Activated CD8-positive, alpha-beta memory T cell treated with anti-CD3 and anti-CD28 coated beads, Interleukin-2, amount 50 U/mL, for 1 hour (primary cell): ENCODE data around the gene STKLD1.
A peak's percentile ranks its signal among the peaks of the same experiment; 100 is the strongest.

ENCODE experiments used
- DNase-seq: peaks from one replicate; pipeline ENCODE4 v3.0.0-alpha.2; 2020; ENCODE audit errors: extremely low read depth

Gene STKLD1

GRCh38 chr9:133417541-133418461, 41.6 kb downstream of the STKLD1 start, which contains the start of gene REXO4:
REXO4 (minus strand) TSS chr9:133418010; CDS start chr9:133417844, 166 bp downstream.
- peak; percentile 55 for DNase-seq

DNA sequence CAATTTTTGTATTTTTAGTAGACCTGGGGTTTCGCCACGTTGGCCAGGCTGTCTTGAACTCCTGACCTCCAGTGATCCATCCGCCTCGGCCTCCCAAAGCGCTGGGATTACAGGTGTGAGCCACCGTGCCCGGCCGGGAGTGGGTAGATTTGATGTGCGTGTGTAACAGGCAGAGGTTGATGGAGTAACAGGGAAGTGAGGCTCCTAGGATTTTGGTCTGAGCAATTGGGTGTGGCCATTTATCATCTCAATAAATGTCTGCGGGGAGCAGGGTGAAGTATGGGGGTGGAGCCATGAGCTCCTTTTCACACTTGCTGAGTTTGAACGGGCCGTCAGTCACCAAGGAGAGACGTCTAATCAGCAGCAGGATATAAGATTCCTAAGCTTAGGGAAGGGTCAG, 42.8 kb downstream of the STKLD1 start:
- no peak for DNase-seq

DNA sequence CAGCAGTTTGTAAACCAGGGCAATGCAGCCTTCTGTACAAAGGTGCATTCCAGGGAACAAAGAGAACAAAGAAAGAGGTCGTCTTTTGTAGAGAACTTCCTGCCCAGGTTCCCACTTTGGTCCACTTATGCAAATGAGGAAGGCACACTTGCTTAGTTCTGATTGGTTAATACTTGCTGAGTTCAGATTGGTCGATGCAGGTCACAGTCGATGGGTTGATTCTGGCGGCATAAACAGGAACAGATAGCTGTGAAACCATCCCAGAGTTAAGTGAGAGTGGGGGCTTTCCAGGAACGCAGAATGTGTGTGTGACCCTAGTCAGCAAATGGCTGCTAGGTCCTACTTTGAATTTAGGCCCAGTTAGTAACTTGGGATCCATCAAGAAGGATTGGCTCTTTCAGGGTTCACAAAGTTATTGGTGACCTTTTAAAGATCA, 44.2 kb downstream of the STKLD1 start:
- no peak for DNase-seq

DNA sequence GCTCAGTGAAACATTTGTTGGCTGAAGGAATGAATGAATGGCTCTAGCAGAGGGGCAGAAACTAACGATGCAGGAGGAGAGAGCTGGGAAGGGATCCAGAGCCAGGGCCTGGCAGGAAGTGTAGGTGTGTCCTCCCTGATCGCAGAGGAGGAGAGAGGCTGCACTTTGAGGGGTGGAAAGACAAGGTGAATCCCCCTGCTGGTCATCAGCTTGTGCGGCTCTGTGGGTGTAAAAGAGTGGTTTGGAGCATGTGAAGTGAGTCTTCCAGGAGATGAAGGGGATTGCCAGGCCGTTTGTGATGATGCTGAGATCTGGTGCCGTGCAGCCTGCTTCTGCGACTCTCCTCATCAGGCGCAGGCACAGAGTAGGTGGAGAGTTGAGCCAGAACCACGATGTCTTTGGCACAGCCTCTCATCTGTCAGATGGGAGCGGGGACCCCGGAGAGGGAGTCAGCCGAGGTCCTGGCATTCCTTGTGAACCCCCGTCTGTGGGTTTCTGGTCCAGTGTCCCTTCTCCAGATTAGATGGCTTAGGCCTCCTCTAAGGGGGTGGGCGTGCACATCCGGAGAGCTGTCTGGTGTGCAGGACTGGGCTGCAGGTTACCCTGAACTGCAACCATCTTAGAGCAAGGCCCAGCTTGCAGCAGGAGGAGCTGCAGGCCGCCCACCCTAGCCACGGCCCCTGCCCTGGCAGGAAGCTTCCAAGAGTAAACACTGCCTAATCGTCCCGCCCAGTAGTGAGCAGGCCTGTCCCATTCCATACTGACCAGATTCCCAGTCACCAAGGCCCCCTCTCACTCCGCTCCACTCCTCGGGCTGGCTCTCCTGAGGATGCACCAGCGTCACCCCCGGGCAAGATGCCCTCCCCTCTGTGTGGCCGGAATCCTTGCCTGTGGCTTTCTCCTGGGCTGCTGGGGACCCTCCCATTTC, 45.7 kb downstream of the STKLD1 start, which contains the start of gene ADAMTS13:
Gene ADAMTS13 (plus strand): TSS at position 753 of the 928 bp plus-strand sequence. CDS start 77 bp downstream, at position 830.
- no peak for DNase-seq

- no peak for DNase-seq
Measured at GRCh38 chr9:133423216-133423615, 47.0 kb downstream of the STKLD1 start.

DNA sequence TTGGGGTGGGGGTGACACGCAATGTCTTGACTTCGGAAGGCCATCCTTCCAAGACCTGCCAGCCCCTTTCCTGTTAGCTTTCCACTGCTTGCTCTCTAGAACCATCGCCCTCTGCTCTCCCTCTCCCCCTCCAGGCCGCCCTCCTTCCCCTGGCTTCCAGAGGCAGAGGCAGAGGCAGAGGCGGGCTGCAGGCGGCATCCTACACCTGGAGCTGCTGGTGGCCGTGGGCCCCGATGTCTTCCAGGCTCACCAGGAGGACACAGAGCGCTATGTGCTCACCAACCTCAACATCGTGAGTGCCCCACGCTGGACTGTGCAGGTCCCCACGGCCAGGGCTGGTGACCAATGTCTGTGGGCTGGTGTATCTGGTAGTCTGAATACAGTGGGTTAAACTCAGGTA, 48.0 kb downstream of the STKLD1 start:
- DNase-seq: no peak

GRCh38 chr9:133425049-133425632, 49.0 kb downstream of the STKLD1 start:
- no peak for DNase-seq

GRCh38 chr9:133426011-133426410, 49.8 kb downstream of the STKLD1 start:
- DNase-seq: no peak

GRCh38 chr9:133427658-133428348, 51.6 kb downstream of the STKLD1 start:
- no peak for DNase-seq

GRCh38 chr9:133428617-133429101, 52.5 kb downstream of the STKLD1 start:
- no peak for DNase-seq

DNA sequence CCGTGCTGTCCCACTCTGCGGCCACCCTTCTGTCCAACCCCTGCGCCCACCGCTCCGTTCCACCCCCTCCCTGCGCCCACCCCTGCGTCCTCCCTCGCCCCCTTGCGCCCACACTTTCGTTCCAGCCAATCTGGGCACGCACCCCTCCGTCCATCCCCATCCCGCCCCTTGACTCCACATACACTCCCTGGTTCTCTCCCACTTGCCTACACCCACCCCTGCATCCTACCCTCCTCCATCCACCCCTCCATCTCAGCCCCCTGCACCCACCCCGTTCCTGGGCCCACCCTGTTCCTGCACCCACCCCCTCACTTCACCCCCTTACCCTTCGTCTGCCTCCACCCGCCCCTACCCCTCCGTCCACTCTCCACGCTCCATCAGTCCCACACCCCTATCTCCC, 53.0 kb downstream of the STKLD1 start:
- no peak for DNase-seq

GRCh38 chr9:133429641-133430161, 53.5 kb downstream of the STKLD1 start:
- no peak for DNase-seq

GRCh38 chr9:133430244-133430643, 54.1 kb downstream of the STKLD1 start:
- no peak for DNase-seq

- DNase-seq: no peak
Measured at GRCh38 chr9:133433351-133433843, 57.2 kb downstream of the STKLD1 start.

GRCh38 chr9:133436681-133437080, 60.5 kb downstream of the STKLD1 start:
- no peak for DNase-seq

GRCh38 chr9:133437753-133438531, 61.8 kb downstream of the STKLD1 start:
- DNase-seq: no peak

- no peak for DNase-seq
Measured at GRCh38 chr9:133439337-133439736, 63.2 kb downstream of the STKLD1 start.

DNA sequence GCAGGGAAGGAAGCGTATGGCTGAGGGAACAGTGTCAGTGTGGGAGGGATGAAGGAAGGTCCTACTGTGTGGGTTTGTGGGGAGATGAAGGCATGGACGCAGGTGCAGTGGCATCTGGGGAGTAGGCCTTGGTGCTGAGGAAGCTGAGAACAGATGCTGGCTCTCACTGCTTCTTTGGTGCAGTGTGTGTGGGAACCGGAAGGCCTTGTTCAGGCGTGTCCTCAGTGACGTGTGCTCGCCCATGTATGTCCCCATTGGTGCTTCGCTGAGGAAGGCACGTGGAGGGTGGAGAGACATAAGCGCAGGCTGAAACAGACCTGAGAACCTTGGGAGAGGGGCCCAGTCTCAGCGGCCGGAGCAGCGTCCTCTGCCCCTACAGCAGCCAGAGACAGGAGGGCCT, 64.7 kb downstream of the STKLD1 start:
- no peak for DNase-seq

DNA sequence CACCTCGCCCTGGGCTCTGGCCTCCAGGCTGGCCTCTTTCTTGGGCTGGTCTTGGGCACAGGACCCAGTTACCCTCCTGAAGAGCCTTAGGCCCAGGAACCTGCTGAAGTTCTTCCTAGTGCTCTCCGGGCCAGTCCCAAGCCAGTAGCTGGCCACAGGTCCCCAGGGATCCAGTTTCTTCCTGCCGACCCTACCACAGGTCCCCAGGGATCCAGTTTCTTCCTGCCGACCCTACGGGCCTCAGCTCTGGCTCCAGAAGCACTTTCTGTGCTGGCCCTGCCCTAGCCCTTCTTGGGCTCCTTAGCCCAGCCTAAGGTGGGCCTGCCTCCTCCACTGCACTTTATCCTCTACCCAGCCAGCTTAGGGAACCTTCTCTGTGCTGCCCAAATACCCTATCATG, 65.4 kb downstream of the STKLD1 start:
- no peak for DNase-seq

DNA sequence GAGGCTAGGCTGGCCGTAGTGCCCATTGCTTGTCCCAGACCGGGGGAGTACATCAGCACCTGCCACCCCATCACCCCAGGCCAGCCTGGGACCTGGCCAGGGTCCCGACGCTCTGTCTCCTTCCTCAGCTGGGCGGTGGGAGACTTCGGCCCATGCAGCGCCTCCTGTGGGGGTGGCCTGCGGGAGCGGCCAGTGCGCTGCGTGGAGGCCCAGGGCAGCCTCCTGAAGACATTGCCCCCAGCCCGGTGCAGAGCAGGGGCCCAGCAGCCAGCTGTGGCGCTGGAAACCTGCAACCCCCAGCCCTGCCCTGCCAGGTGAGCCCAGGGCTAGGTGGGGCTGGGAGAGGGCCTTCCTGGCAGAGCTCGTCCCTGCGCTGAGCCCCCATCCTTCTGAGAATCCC, 67.1 kb downstream of the STKLD1 start:
- DNase-seq: no peak
